Fibroblast of the aortic adventitia (primary cell): ENCODE data around the gene NDUFB6. TPM values are rescaled to one million over a fixed set of nuclear protein-coding genes. Genes with fewer than 3 reads are reported as not detected.
A peak's percentile ranks its signal among the peaks of the same experiment; 100 is the strongest.
"Not testable (repeated sequence)": the region's sequence is repeated elsewhere in the genome, so short reads cannot be mapped to it uniquely, and the experiment has no call there.

Source experiments
- DNase-seq: peaks from one replicate; pipeline ENCODE4 v3.0.0-alpha.2; 2010; ENCODE audit warnings: low read depth
- H3K4me3 ChIP-seq: 2 replicates; pipeline ENCODE4 v1.5.1; 2011; ENCODE audit warnings: low read depth, mild to moderate bottlenecking, control low read depth, low read length, moderate library complexity
- CTCF ChIP-seq: IDR thresholded peaks from 2 replicates; pipeline ENCODE4 v1.5.1; 2011; ENCODE audit warnings: mild to moderate bottlenecking, low read length, control low read depth, inconsistent platforms; ENCODE audit not compliant: insufficient read depth
- total RNA-seq: library from RNA; depleted of rRNA; stranded (reverse); fragments of >200 nt; gene quantifications from 2 replicates; pipeline ENCODE4 v1.2.3, GENCODE V29; 2012; ENCODE audit warnings: low replicate concordance

The NDUFB6 gene
- total RNA-seq, 1 donor = 63.0 TPM

DNA sequence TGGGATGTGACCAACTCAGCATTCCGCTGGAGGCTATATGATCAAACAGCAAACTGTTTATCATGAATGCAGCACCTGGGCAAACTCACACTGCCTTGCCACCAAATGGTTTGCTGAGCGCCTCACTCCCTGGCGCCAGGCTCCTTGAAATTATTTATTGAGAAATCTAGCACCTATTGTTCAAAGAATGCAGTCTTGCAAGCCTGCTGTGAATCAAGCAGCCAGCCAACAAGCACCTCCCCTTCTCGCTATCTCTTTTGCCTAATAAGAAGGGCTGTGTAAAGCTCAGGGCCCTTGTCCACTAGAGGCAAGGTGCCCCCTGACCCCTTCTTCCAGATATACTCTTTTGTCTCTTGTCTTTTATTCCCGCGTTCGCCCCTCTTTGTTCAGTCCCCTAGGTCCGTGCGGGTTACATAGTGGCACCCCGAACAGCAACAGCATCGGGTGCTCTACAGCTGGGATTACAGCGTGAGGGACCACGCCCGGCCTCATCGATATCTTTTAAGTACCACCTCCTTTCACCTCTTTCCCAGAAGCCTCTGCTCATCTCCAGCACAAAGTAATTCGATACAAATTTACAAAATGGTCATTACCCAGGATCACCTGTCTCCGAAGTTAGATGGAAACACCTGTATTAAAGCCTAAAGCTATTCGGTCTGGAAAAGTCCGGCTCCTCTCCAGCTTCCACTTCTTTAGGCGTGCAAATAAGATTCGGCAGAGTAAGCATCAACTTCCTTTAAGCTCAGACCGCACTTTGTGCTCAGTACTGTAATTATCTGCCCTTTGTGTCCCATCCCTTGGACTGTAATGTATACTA, 47.9 kb downstream of the NDUFB6 start:
- peak; percentile 19 for DNase-seq
- H3K4me3 ChIP-seq = peak overlapping the region; percentile 81
- TF ChIP-seq CTCF = no peak

DNA sequence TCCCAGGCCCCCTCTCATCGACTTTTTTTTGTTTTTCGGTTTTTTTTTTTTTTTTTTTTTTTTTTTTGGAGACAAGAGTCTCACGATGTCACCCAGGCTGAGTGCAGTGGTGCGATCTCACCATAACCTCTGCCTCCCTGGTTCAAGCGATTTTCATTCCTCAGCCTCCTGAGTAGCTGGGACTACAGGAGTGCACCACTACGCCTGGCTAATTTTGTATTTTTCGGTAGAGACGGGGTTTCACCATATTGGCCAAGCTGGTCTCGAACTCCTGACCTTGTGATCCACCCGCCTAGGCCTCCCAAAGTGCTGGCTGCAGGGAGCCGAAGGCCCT, 48.4 kb downstream of the NDUFB6 start:
- not testable (repeated sequence) for DNase-seq, H3K4me3 ChIP-seq

DNA sequence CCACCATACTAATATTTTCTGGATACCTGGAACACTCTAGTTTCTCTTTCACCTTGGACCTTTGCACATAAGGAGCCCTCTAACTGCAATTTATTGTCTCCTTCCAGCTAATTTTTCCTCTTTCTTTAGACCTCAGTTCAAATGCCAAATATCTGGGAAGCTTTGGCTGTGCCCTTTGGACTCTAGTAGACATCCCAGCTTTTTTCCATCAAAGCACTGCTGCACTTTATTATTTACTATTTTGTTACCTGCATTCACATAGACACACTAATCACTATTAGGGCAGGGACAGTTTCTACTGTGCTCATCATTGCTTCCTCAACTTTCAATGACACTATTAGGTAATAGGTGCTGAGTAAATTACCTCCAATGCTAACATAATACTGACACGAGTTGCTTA, 49.0 kb downstream of the NDUFB6 start:
- H3K4me3 ChIP-seq = no peak overlapping the region
- no peak for TF ChIP-seq CTCF
- DNase-seq = no peak

DNA sequence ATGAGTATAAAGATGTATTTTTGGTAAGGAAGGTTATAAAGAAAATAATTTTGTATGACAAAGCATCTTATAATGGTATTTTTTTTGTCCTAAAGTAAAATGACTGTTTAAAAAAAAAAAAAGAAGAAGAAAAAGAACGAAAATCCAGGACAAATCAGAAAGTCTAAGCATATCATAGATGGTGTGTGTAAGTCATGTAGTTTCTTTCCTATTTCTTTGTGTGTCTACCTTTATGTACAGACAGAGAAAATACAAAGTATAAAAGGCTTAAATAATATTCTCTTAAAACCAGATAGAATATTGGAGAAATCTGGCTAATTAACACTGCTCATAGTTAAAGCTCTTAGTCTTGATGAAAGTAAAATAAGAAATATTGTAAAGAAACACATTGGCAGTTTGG, 54.7 kb downstream of the NDUFB6 start:
- DNase-seq = no peak
- no peak overlapping the region for H3K4me3 ChIP-seq
- no peak for TF ChIP-seq CTCF

DNA sequence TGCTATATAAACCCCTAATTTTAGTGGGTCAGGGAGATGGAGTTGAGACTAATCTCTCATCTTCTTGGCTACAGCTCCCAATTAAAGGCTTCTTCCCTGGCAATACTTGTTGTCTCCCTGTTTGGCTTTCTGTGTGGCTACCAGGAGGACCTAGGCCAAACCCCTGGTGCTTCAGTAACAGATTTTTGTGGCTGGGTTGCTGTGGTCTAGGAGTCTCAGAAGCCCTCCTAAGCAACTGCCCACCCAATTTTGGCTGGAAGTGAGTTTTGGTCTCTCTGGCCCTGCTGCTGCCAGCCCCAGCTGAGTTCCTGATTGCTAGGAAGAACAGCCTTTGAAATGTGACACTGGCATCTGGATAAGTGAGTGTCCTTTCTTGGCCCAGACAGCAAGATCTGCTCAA, 56.7 kb downstream of the NDUFB6 start:
- H3K4me3 ChIP-seq = no peak overlapping the region
- no peak for DNase-seq
- TF ChIP-seq CTCF = no peak

DNA sequence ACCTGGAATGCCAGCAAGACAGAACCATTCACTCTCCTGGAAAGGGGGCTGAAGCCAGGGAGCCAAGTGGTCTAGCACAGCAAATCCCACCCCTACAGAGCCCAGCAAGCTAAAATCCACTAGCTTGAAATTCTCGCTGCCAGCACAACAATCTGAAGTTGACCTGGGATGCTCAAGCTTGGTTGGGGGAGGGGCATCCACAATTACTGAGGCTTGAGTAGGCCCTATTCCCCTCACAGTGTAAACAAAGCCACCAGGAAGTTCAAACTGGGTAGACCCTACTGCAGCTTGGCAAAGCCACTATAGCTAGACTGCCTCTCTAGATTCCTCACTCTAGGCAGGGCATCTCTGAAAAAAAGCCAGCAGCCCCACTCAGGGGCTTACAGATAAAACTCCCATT, 64.2 kb downstream of the NDUFB6 start:
- no peak for TF ChIP-seq CTCF
- no peak overlapping the region for H3K4me3 ChIP-seq
- no peak for DNase-seq

GRCh38 chr9:32503008-32503407, 70.0 kb downstream of the NDUFB6 start:
- no peak for TF ChIP-seq CTCF
- DNase-seq = no peak
- no peak overlapping the region for H3K4me3 ChIP-seq

Other genes with a start within 250 kb of the NDUFB6 start
- 81.3 and 125 TPM in 2 replicates for gene ACO1, start 188.5 kb downstream of the NDUFB6 start, total RNA-seq
- gene RIGI, start 47.0 kb downstream of the NDUFB6 start, total RNA-seq = 10.2 and 13.9 TPM in 2 replicates
- gene SMIM27, start 20.8 kb downstream of the NDUFB6 start, total RNA-seq = 1.6 and 1.9 TPM in 2 replicates
- gene TOPORS, start 20.6 kb downstream of the NDUFB6 start, total RNA-seq = 19.7 and 40.6 TPM in 2 replicates
- not detected in 2 replicates for gene TAF1L, start 62.5 kb upstream of the NDUFB6 start, total RNA-seq
- not detected in 2 replicates for gene TMEM215, start 210.4 kb upstream of the NDUFB6 start, total RNA-seq